Hematopoietic multipotent progenitor cell treated with erythropoietin and hydrocortisone succinate and interleukin-3 and kit ligand, for 4 days (in vitro differentiated cells): Measurements from ENCODE around the gene FAM98A.
A peak's percentile ranks its signal among the peaks of the same experiment; 100 is the strongest.

Source experiments
- DNase-seq: peaks from one replicate; pipeline ENCODE4 v3.0.0-alpha.2; 2015

The FAM98A gene

DNA sequence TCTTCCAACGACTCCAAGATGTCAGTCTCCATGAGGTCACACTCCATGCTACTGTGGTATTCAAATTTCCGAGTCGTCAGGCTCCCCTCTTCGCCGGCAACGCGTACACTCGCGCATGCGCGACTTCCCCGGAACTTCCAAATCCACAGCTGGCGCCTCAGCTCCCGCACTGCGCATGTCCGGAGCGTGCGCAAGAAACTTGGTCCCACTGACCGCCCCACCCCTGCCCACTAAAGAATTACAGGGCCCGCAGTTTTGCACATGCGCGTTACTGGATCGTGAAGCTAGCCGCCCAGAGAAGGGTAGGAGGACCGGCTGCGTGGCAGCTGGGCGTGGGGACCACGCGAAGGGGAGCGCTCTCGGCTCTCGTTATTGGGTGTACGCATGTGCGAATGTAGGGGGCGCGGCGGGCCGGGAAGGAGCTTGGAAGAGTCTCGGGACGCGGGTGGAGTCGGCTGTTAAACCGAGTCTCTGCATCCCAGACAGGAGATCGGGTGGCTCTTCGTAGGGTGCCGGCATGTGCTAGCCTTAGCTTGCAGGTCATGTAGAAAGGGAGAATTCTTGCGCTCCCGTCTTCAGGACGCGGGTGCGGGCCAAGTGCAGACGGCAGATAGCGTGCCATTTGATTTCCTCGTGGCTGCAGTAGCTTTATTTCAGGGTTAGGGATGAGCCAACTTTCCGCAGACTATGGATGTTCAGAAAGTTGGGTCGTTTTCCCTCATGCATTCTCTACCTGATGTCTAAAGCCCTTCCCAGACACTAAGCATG, at the start of gene FAM98A:
TSS of gene FAM98A (minus strand) at position 125 of the 768 bp plus-strand sequence. CDS start at position 47, 78 bp downstream.
- peak; percentile 100 for DNase-seq

- no peak for DNase-seq
Observed at GRCh38 chr2:33645861-33646260, 46.8 kb upstream of the FAM98A start.

DNA sequence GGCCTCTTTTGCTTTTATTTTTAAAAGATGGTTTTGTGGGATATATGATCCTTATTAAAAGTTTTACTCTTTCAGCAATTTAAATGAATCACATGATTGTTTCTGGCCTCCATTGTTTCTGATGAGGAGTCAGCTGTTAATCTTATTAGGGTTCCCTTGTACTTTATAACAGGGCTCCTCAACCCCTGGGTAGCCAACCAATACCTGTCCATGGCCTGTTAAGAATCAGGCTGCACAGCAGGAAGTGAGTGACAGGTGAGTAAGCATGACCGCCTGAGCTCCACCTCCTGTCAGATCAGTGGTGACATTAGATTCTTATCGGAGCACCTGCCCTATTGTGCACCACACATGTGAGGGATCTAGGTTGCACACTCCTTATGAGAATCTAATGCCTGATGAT, 45.1 kb upstream of the FAM98A start:
- DNase-seq: no peak

DNA sequence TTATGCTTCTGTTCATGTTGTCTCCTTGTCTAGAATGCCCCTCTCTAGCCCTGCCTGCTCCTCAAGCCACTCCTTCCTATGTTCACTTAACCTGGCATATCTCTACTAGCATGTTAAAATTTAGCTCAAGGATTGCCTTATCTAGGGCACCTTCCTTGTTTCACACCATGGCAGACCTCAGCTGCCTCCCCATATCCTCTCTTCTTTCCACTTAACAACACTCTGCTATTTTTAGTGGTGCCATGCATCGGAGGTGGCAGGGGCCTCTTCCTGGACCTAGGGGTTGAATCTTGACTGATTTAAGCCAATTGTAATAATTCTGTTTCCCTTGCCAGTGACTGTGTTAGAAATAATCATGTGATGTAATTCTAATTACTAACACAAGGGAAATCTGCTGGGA, 36.9 kb upstream of the FAM98A start:
- DNase-seq: peak; percentile 39

DNA sequence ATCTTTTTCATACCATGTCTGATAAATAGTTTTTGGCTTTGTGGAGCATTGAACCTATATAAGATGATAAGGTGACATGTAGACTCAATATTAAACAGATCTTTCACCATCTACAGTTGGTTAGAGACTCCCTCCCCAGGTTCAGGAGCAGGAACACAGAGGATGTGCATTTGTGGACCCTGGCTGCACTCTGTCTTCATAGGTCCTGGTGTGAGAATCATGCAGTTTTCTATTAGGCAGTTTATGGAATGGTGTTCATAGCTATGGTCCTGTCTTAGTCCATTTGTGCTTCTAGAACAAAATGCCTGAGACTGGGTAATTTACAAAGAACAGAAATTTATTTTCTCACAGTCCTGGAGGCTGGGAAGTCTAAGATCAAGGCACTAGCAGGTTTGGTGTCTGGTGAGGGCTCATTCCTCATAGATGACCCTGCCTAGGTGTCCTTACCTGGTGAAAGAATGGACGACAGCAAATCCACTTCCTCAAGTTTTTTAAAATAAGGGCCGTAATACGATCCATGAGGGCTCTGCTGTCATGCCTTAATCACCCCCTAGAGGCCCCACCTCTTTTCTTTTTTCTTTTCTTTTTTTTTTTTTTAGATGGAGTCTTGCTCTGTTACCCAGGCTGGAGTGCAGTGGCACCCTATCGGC, 35.3 kb upstream of the FAM98A start:
- no peak for DNase-seq

DNA sequence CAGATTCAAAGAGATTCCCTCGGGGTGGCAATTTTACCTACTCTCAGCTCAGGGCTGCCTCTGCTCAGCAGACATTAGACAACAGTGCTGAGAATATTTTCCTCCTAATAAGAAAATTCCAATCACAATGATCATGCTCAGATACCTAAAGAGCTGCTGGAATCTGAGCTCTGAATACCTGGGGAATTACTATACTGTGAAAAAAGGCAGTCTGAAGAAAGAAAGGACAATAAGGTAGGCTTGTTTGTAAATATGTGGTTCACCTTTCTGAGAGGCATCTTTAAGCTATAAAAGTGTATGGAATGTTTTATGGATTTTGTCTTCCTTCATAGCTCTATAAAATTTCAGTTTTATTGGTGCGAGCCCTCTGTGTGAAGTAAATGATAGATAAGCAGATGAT, 34.2 kb upstream of the FAM98A start:
- no peak for DNase-seq

DNA sequence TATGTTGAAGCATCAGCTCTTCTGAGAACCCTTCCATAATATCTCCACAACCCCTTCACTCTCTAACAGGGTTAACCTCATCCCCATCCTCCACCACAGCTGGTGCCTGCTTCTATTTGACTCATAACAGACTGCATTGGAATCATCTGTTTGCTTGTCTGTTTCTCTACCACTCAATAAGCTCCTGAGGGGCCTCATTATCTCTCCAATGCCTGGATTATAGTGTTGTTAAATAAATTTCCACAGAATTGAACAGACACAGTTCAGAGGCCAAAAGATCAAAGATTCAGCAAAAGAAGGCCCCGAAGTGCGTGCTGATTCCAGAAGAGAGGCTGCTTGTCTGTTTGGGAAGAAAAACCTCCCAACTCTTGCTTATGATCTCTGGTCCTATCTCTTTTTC, 33.7 kb upstream of the FAM98A start:
- no peak for DNase-seq

DNA sequence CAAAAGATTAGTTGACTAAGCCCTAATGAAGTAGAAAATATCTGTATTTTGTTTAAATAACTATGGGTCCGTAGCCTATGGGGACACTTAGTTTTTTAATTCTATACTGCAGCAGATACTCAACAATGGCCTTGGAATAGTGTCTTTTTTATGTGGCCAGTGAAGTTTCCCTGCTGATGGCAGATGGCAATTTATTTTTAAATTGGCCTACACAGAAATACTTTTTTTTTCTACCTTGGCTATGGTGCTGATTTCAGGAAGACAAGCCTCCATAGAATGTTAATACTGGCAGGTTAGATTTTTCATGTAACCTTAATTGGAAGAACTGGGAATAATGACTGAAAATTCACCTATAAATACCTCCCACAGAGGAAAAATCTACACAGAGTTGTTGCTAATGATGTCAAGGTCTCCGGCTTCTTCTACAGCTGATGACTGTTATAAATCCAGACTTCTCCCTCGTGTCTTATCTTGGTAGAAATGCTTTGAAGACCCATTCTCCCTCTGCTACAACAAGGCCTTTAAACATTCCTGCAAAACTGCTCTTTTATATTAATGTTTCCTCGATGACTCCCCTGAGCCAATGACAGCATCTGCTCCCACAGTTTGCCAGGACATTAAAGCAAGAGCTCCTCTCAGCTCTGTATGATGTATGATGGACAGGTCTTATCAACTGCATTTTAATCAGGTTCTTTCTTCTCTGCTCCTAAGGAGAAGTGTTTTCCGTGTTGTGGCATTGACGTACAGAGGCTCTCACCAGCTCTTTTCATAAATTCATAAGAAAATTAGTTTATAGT, 29.1 kb upstream of the FAM98A start:
- DNase-seq: no peak

DNA sequence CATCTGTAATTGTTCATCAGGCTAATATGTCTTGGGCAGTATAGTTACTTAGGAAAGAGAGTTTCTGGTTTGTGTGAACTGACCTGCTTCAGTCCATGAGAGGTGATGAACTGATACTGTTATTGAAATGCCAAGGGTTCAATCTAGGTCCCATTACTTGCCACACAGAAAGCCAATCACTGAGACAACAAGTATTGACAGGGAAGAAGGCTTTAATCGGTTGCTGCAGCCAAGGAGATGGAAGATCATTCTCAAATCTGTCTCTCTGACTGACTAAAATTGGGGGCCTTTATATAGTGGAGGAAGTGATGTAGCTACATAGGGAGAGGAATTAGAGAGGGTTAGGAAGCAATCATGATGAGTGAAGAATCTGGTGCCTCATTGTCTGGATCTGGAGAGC, 19.9 kb upstream of the FAM98A start:
- DNase-seq: no peak

- no peak for DNase-seq
Observed at GRCh38 chr2:33617989-33618388, 18.9 kb upstream of the FAM98A start.

GRCh38 chr2:33617401-33617800, 18.3 kb upstream of the FAM98A start:
- DNase-seq: no peak

- no peak for DNase-seq
Observed at GRCh38 chr2:33616873-33617272, 17.8 kb upstream of the FAM98A start.

- no peak for DNase-seq
Observed at GRCh38 chr2:33614190-33614589, 15.1 kb upstream of the FAM98A start.

- DNase-seq: no peak
Observed at GRCh38 chr2:33607905-33608304, 8.8 kb upstream of the FAM98A start.

DNA sequence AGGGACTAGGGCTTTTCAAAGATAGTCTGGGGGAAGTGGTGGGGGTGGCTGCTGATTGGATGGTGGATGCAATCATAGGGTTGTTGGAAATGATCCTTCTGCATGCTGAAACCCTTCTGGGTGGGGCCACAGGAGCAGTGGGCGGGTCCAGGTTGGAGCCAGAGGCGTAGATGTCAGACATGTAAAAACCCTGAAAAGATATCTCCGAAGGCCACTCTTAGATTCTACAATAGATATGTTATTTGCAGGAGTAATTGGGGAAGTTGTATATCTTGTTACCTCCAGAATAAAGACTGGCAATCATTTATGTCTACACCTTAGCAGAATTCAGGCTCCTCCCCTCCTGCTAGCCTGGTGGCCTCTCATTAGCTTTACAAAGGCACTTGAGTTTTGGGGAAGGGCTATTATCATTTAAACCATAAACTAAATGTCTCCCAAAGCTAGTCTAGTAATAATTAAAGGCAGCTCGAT, 8.2 kb upstream of the FAM98A start:
- DNase-seq: peak; percentile 49

- no peak for DNase-seq
Observed at GRCh38 chr2:33606622-33607021, 7.5 kb upstream of the FAM98A start.

DNA sequence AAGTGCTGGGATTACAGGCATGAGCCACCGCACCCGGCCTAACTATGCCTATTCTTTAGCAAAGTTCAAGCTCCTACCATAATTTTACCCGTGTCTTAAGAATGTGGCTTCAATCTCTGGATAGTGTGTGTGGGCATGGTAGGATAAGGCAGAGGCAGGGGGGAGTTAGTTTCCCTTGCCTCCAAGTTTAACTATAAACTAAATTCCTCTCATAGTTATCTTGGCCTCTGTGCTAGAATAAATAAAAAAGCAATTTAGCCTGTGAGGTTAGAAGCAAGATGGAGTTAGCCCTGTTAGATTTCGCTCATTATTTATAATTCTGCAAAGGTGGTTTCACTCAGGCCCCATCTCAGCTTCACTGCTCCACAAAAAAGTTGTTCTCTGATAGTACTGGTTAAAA, 7.0 kb upstream of the FAM98A start:
- DNase-seq: no peak

GRCh38 chr2:33605056-33605455, 6.0 kb upstream of the FAM98A start:
- no peak for DNase-seq

DNA sequence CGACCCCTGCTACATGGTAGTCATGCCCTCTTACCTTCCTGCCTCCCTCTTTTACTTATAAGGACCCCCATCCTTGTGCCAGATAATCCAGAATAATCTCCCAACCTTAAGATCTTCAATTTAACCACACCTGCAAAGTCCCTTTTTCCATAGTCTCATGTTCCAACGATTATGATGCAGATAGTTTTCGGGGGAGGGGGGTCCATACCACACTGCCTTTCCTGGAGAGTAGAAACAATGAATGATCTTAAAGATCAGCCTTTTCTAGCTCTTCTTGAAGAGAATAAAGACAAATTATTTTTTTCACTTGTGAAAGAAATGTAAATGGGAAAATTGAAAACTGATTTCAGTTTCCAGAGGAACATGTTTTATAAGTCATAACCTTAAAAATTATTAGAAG, 4.3 kb upstream of the FAM98A start:
- DNase-seq: no peak

DNA sequence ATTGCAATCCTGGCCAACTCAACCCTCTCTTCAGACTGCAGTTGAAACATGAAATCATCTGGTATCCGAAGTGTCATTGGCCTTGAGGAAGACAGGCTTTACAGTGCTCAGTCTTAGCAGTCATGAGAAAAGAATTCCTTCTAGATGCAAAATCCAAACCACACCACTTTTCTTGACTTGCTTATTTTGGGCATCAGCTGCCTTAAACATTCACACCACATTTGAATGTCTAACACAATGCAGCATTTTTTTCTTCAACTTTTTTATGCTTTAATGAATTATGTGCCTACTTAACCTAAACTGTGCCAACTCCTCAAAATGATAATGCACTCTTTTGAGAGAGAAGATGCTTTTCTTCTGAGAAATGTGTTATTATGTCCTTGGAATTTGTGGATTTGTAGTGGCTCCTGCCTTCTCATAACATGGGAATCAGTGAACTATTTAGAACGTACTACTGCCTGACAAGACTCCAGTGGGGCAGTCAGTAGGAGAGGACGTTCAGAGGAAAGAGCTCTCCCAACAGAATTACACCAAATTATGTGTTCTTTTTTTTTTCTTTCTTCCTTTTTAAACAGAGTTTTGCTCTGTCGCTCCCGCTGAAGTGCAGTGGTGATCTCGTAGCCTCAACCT, 3.2 kb upstream of the FAM98A start:
- DNase-seq: no peak

DNA sequence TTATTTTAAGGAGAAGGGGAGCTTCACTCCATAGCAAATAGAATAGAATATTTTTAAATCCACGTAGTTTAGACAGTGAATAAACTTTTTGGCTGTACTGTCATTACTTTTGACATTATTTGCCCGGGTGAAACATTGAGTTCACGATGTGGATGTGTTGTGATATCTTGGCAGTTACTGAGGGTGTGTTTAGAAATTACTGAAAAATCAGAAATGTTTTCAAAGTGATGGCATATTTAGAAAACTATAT, 769 bp upstream of the FAM98A start:
- no peak for DNase-seq

DNA sequence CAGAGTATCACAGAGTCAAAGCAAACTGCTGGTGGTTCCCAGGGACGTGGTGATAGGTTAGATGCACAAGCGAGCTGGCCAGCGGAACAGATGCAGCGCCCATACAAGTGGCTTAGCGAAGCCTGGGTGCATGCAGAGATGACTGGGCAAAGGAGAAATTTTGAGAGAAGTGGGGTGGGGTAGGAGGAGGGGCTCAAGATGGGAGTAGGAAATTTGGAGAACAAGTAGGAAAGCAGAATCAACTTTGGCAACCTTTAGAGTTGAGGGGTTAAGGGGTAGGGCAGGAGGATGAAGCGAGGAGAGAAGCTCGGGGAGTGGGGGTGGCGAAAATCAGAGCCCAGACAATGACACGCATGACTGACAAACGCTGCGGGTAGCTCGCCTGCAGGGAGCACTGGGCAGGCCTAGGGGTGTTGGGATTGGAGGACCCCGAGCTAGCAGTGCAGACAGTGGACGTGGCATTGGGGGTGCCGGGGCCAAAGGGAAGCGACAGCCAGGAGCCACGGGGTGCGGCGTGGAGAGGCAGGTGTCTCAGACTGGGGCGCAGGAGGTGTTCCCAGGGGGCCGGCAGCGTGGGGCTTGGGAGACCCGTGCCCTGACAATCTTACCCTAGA, 431 bp downstream of the FAM98A start:
- peak; percentile 73 for DNase-seq

DNA sequence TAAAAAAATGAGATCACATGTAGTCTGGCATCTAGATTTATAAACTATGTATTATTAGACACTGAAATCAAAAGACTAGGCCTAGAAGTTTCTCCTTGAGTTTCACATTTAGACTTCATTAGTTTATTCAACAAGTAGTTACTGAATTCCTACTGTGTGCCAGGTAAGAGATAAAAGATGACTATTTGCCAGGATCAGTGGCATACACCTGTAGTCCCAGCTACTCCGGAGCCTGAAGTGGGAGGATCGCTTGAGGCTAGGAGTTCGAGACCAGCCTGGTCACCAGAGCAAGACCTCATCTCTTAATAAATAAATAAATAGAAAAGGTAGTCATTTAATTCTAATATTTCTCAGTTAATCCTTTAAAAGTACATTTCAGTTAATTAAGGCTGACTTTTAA, 2.1 kb downstream of the FAM98A start:
- DNase-seq: no peak
